IMR-90 (cell line): ENCODE measurements around the gene FAIM2. TPM values are rescaled to one million over a fixed set of nuclear protein-coding genes. Genes with fewer than 3 reads are reported as not detected.

Experiments
- ATAC-seq: fragments of 200-7000 bp; cut with Tn5 transposase; 2 replicates; pipeline ENCODE4 v1.9.1; 2020; ENCODE audit warnings: low read depth, mild to moderate bottlenecking, moderate library complexity
- BruUV-seq: library from RNA; stranded (reverse); fragments of 400-500 nt; replicated peaks from 2 replicates; lab custom pipeline; 2021; lab: Mats Ljungman, UMichigan
- CTCF ChIA-PET: fragments of 300-600 bp; formaldehyde crosslinking; extraction: SDS; loops from one replicate; lab custom pipeline; 2021; ENCODE audit warnings: antibody characterized with exemption; lab: Yijun Ruan, JAX
- POLR2A ChIA-PET: fragments of 300-600 bp; sonication (Branson Sonifier 250); formaldehyde crosslinking; loops from one replicate; lab custom pipeline; 2022; ENCODE audit warnings: antibody characterized with exemption; ENCODE audit not compliant: unreplicated experiment; lab: Charles Lee
- DNase-seq: peaks from one replicate; pipeline ENCODE4 v3.0.0; 2013
- H2AFZ ChIP-seq: replicated peaks from 2 replicates; pipeline ENCODE3; 2013; ENCODE audit warnings: low read length, mild to moderate bottlenecking; ENCODE audit not compliant: poor library complexity
- H2AK5ac ChIP-seq: 2 replicates; pipeline ENCODE4 v1.6.1; 2013; ENCODE audit warnings: low read depth, low read length, inconsistent platforms
- H2AK9ac ChIP-seq: replicated peaks from 2 replicates; pipeline ENCODE3; 2013; ENCODE audit warnings: mild to moderate bottlenecking, low read depth, low read length, moderate library complexity; ENCODE audit not compliant: poor library complexity
- H2BK120ac ChIP-seq: 2 replicates; pipeline ENCODE4 v1.6.1; 2013; ENCODE audit warnings: low read depth, low read length, inconsistent platforms
- H2BK15ac ChIP-seq: 3 replicates; pipeline ENCODE4 v1.6.1; 2013; ENCODE audit warnings: low read depth, low read length, inconsistent platforms
- H2BK20ac ChIP-seq: 2 replicates; pipeline ENCODE4 v1.6.1; 2013; ENCODE audit warnings: low read depth, mild to moderate bottlenecking, inconsistent platforms, low read length, moderate library complexity
- H2BK5ac ChIP-seq: 2 replicates; pipeline ENCODE4 v1.6.1; 2013; ENCODE audit warnings: mild to moderate bottlenecking, low read depth, low read length, inconsistent platforms; ENCODE audit not compliant: poor library complexity, severe bottlenecking
- H3K14ac ChIP-seq: replicated peaks from 2 replicates; pipeline ENCODE4 v1.6.1; 2013; ENCODE audit warnings: low read depth, low read length, inconsistent platforms
- H3K18ac ChIP-seq: 2 replicates; pipeline ENCODE4 v1.6.1; 2013; ENCODE audit warnings: low read depth, low read length, control low read depth
- H3K23ac ChIP-seq: 2 replicates; pipeline ENCODE4 v1.6.1; 2013; ENCODE audit warnings: low read depth, low read length, inconsistent platforms
- H3K27ac ChIP-seq: 2 replicates; pipeline ENCODE4 v1.5.1; 2013; ENCODE audit warnings: mild to moderate bottlenecking, control low read depth, low read length; ENCODE audit not compliant: insufficient read depth
- H3K27me3 ChIP-seq: 2 replicates; pipeline ENCODE4 v1.6.1; 2013; ENCODE audit warnings: low read length; ENCODE audit not compliant: control insufficient read depth, insufficient read depth
- H3K36me3 ChIP-seq: 2 replicates; pipeline ENCODE4 v1.6.1; 2013; ENCODE audit warnings: low read length, mixed read lengths; ENCODE audit not compliant: control insufficient read depth, insufficient read depth
- H3K4ac ChIP-seq: 2 replicates; pipeline ENCODE4 v1.6.1; 2013; ENCODE audit warnings: low read depth, low read length, inconsistent platforms
- H3K4me1 ChIP-seq: 2 replicates; pipeline ENCODE4 v1.6.1; 2013; ENCODE audit warnings: low read length, mixed read lengths; ENCODE audit not compliant: control insufficient read depth, insufficient read depth
- H3K4me2 ChIP-seq: 2 replicates; pipeline ENCODE4 v1.6.1; 2013; ENCODE audit warnings: low read depth, mild to moderate bottlenecking, control low read depth, low read length, moderate library complexity
- H3K4me3 ChIP-seq: 2 replicates; pipeline ENCODE4 v1.5.1; 2013; ENCODE audit warnings: low read depth, mild to moderate bottlenecking, control low read depth, low read length, moderate library complexity; ENCODE audit not compliant: insufficient read depth
- H3K56ac ChIP-seq: 2 replicates; pipeline ENCODE4 v1.6.1; 2013; ENCODE audit warnings: low read length, inconsistent platforms; ENCODE audit not compliant: insufficient read depth; ENCODE audit errors: extremely low read depth
- H3K79me1 ChIP-seq, 2 experiments: 2 replicates each; pipeline ENCODE4 v1.6.1; 2013; ENCODE audit warnings: low read length in 2 of 2, inconsistent platforms in 1 of 2, low read depth in 1 of 2
- H3K9ac ChIP-seq: 2 replicates; pipeline ENCODE4 v1.6.1; 2013; ENCODE audit warnings: low read depth, low read length, control low read depth
- H3K9me1 ChIP-seq: 2 replicates; pipeline ENCODE4 v1.6.1; 2013; ENCODE audit warnings: low read length, inconsistent platforms; ENCODE audit not compliant: insufficient read depth
- H3K9me3 ChIP-seq: 2 replicates; pipeline ENCODE4 v1.6.1; 2013; ENCODE audit warnings: low read length; ENCODE audit not compliant: control insufficient read depth, insufficient read depth
- H4K20me1 ChIP-seq: 2 replicates; pipeline ENCODE4 v1.6.1; 2013; ENCODE audit warnings: low read length, inconsistent platforms; ENCODE audit not compliant: insufficient read depth
- H4K5ac ChIP-seq: 2 replicates; pipeline ENCODE4 v1.6.1; 2013; ENCODE audit warnings: mild to moderate bottlenecking, low read depth, low read length, control low read depth
- H4K8ac ChIP-seq, 2 experiments: 2 replicates each; pipeline ENCODE4 v1.6.1; 2013; ENCODE audit warnings: low read depth in 2 of 2, low read length in 2 of 2, control low read depth in 1 of 2, inconsistent platforms in 1 of 2
- H4K91ac ChIP-seq: 2 replicates; pipeline ENCODE4 v1.6.1; 2013; ENCODE audit warnings: low read depth, low read length, inconsistent platforms; ENCODE audit not compliant: insufficient read depth
- BHLHE40 ChIP-seq: fragments of 150-350 bp; IDR thresholded peaks from 2 replicates; pipeline ENCODE4 v1.6.1; 2016; ENCODE audit warnings: mild to moderate bottlenecking, low read depth, low read length
- CEBPB ChIP-seq: IDR thresholded peaks from 2 replicates; pipeline ENCODE4 v1.6.1; 2012; ENCODE audit warnings: low read depth, low read length, improper control_type of control experiment
- CHD1 ChIP-seq: IDR thresholded peaks from 2 replicates; pipeline ENCODE4 v1.6.1; 2012; ENCODE audit warnings: low read depth, low read length, improper control_type of control experiment
- CTCF ChIP-seq: conservative IDR thresholded peaks from 2 replicates; pipeline ENCODE4 v1.5.1; 2012; ENCODE audit warnings: mild to moderate bottlenecking, low read depth, low read length, improper control_type of control experiment
- ELK1 ChIP-seq: fragments of 150-350 bp; IDR thresholded peaks from 2 replicates; pipeline ENCODE4 v1.6.1; 2016; ENCODE audit warnings: low read depth, mild to moderate bottlenecking, low read length, moderate library complexity, borderline replicate concordance
- FOS ChIP-seq: fragments of 150-350 bp; IDR thresholded peaks from 2 replicates; pipeline ENCODE4 v1.6.1; 2016; ENCODE audit warnings: low read depth, low read length
- MAFK ChIP-seq: IDR thresholded peaks from 2 replicates; pipeline ENCODE4 v1.6.1; 2012; ENCODE audit warnings: low read depth, low read length, improper control_type of control experiment
- MAZ ChIP-seq: IDR thresholded peaks from 2 replicates; pipeline ENCODE4 v1.6.1; 2012; ENCODE audit warnings: low read depth, mild to moderate bottlenecking, low read length, improper control_type of control experiment, moderate library complexity, borderline replicate concordance
- MXI1 ChIP-seq: IDR thresholded peaks from 2 replicates; pipeline ENCODE4 v1.6.1; 2012; ENCODE audit warnings: low read depth, mild to moderate bottlenecking, low read length, moderate library complexity, borderline replicate concordance
- NFE2L2 ChIP-seq: fragments of 150-350 bp; IDR thresholded peaks from 2 replicates; pipeline ENCODE4 v1.6.1; 2016; ENCODE audit warnings: low read depth, mild to moderate bottlenecking, low read length
- POLR2A ChIP-seq: IDR thresholded peaks from 2 replicates; pipeline ENCODE4 v1.6.1; 2012; ENCODE audit warnings: mild to moderate bottlenecking, low read depth, low read length
- RAD21 ChIP-seq: IDR thresholded peaks from 2 replicates; pipeline ENCODE4 v1.6.1; 2012; ENCODE audit warnings: low read length, improper control_type of control experiment
- RCOR1 ChIP-seq: IDR thresholded peaks from 2 replicates; pipeline ENCODE4 v1.6.1; 2012; ENCODE audit warnings: mild to moderate bottlenecking, low read length, improper control_type of control experiment; ENCODE audit not compliant: insufficient replicate concordance
- RFX5 ChIP-seq: IDR thresholded peaks from 2 replicates; pipeline ENCODE4 v1.8.0; 2012; ENCODE audit warnings: low read depth, mild to moderate bottlenecking, low read length, moderate library complexity
- SMC3 ChIP-seq: fragments of 150-350 bp; IDR thresholded peaks from 2 replicates; pipeline ENCODE4 v1.6.1; 2016; ENCODE audit warnings: low read depth, mild to moderate bottlenecking, antibody characterized with exemption, low read length, moderate library complexity
- USF2 ChIP-seq: fragments of 150-350 bp; IDR thresholded peaks from 2 replicates; pipeline ENCODE4 v1.6.1; 2017; ENCODE audit warnings: mild to moderate bottlenecking, antibody characterized with exemption, low read length, low read depth
- WGBS, 2 experiments: methylation state at CpG; one replicate each; pipeline versions ENCODE4 v1.1.5 to v1.1.7; 2013; ENCODE audit warnings: missing lambda C conversion rate in 2 of 2; ENCODE audit not compliant: insufficient read length in 1 of 2; ENCODE audit errors: extremely low coverage in 2 of 2; 5-methylcytosine and 5-hydroxymethylcytosine counted together
- dilution Hi-C: fragments of 300-500 bp; cut with HindIII; formaldehyde crosslinking; loops from one replicate; pipeline ENCODE4 v1.14.3; 2018; ENCODE audit warnings: low sequenced_read_pairs; ENCODE audit not compliant: unreplicated experiment
- in situ Hi-C: fragments of 300-500 bp; cut with MboI; formaldehyde crosslinking; loops from 3 replicates; pipeline ENCODE4 v1.14.3; 2019; ENCODE audit warnings: low sequenced_read_pairs, inconsistent platforms, mixed read lengths
- intact Hi-C: fragments of 100-400 bp; cut with micrococcal nuclease; formaldehyde crosslinking; loops from 2 replicates; pipeline ENCODE4 v1.10.0; 2022
- polyA plus RNA-seq, 3 experiments: library from polyadenylated mRNA; depleted of rRNA; stranded (reverse); fragments of >200 nt; gene quantifications; 2 replicates each; pipeline ENCODE4 v1.2.3, GENCODE V29; 2012; ENCODE audit warnings: low replicate concordance in 1 of 3
- total RNA-seq: library from RNA; depleted of rRNA; stranded (reverse); fragments of >200 nt; gene quantifications from 2 replicates; pipeline ENCODE4 v1.2.3, GENCODE V29; 2012

FAIM2 gene
- total and polyA plus RNA-seq, 2 of the 4 experiments (the other 2 are of a cell fraction) = 0.72 to 5.3 TPM

GRCh38 chr12:49901026-49901425, 2.7 kb downstream of the FAIM2 start:
- no peak for ATAC-seq
- no peak overlapping the region for H3K4ac ChIP-seq
- ChIA-PET POLR2A (no interaction called here), CTCF (no interaction called here)
- H2AK9ac ChIP-seq = no peak overlapping the region
- no peaks in the 10 kb centered on the region for H4K20me1 ChIP-seq
- no peak overlapping the region for H3K4me2 ChIP-seq
- no peak overlapping the region for H3K14ac ChIP-seq
- H2AFZ ChIP-seq = no peak overlapping the region
- H3K18ac ChIP-seq = no peak overlapping the region
- no peak overlapping the region for H3K27ac ChIP-seq
- in situ Hi-C loops = no loop called here
- H3K4me3 ChIP-seq = no peak overlapping the region
- BruUV-seq = no TSS peak
- peaks cover 11% of the 10 kb centered on the region for H3K9me1 ChIP-seq
- H2AK5ac ChIP-seq = no peak overlapping the region
- no peak overlapping the region for H4K91ac ChIP-seq
- H2BK120ac ChIP-seq = no peak overlapping the region
- H3K27me3 ChIP-seq = peaks cover 29% of the 10 kb centered on the region
- H3K9ac ChIP-seq = no peak overlapping the region
- no peaks in the 10 kb centered on the region for H3K79me1 ChIP-seq
- H3K4me1 ChIP-seq = peaks cover 11% of the 10 kb centered on the region; the same call in 1 of the 2 replicates
- H3K36me3 ChIP-seq = no peaks in the 10 kb centered on the region
- intact Hi-C loops = no loop called here
- no peak overlapping the region for H4K5ac ChIP-seq
- WGBS, 2 experiments = no CpG with 5 or more reads among the region's 4 CpGs
- H2BK5ac ChIP-seq = no peak overlapping the region
- H2BK15ac ChIP-seq = no peak overlapping the region
- DNase-seq = no peak
- no peak overlapping the region for H3K56ac ChIP-seq
- no peak overlapping the region for H4K8ac ChIP-seq
- H2BK20ac ChIP-seq = no peak overlapping the region
- H3K23ac ChIP-seq = no peak overlapping the region
- H3K9me3 ChIP-seq = no peaks in the 10 kb centered on the region
- no peak for TF ChIP-seq FOS
- no peak for TF ChIP-seq CHD1
- TF ChIP-seq RAD21 = no peak
- TF ChIP-seq NFE2L2 = no peak
- TF ChIP-seq USF2 = no peak
- TF ChIP-seq ELK1 = no peak
- TF ChIP-seq CEBPB = no peak
- TF ChIP-seq POLR2A = no peak
- TF ChIP-seq SMC3 = no peak
- TF ChIP-seq BHLHE40 = no peak
- TF ChIP-seq CTCF = no peak
- no peak for TF ChIP-seq MAZ
- TF ChIP-seq RFX5 = no peak
- no peak for TF ChIP-seq RCOR1
- TF ChIP-seq MAFK = no peak
- TF ChIP-seq MXI1 = no peak
- dilution Hi-C loops = no loop called here
